ENCODE results near the gene TTC17.

TTC17 gene

GRCh38 chr11:43434893-43435292, 76.2 kb downstream of the TTC17 start:
- ChIA-PET POLR2A (no interaction called here), CTCF (interaction anchor here (0.6 to 1.1 kb wide), 2 partner anchors 16 to 21 kb away, joined by 3 read pairs; no protein-coding TSS in a partner anchor)
- H3K4me3 ChIP-seq (ENCODE audit: low read depth, low read length) = no peak overlapping the region
- peaks cover 0 to 38% of the 10 kb centered on the region in 2 experiments; a peak in 1 of 3 replicates for H3K36me3 ChIP-seq (ENCODE audit: control insufficient read depth in 2 of 2, insufficient read depth in 1 of 2, low read length in 2 of 2)
- no peaks in the 10 kb centered on the region for H3K9me3 ChIP-seq (ENCODE audit: control insufficient read depth, insufficient read depth, low read depth, low read length)
- no peaks in the 10 kb centered on the region for H3K4me1 ChIP-seq (ENCODE audit: control insufficient read depth, insufficient read depth, low read length)
- no peak for TF ChIP-seq GLIS2 (tag by site-specific recombination; IDR thresholded peaks at IDR 0.05)
- no peak for TF ChIP-seq BCL11B (tag by site-specific recombination; IDR thresholded peaks at IDR 0.05; ENCODE audit: low read depth)
- TF ChIP-seq ZNF221 (tag by site-specific recombination; IDR thresholded peaks at IDR 0.05; ENCODE audit: borderline replicate concordance) = no peak
- H3K27ac ChIP-seq (ENCODE audit: extremely low read depth, low read depth, low read length) = no peak overlapping the region

GRCh38 chr11:43440486-43440885, 81.8 kb downstream of the TTC17 start:
- no peak overlapping the region for H3K4me3 ChIP-seq (ENCODE audit: low read depth, low read length)
- no peak for TF ChIP-seq ZNF121 (tag by site-specific recombination; IDR thresholded peaks at IDR 0.05)
- TF ChIP-seq ZNF350 (tag by site-specific recombination; IDR thresholded peaks at IDR 0.05) = no peak
- TF ChIP-seq, protein P1, sequence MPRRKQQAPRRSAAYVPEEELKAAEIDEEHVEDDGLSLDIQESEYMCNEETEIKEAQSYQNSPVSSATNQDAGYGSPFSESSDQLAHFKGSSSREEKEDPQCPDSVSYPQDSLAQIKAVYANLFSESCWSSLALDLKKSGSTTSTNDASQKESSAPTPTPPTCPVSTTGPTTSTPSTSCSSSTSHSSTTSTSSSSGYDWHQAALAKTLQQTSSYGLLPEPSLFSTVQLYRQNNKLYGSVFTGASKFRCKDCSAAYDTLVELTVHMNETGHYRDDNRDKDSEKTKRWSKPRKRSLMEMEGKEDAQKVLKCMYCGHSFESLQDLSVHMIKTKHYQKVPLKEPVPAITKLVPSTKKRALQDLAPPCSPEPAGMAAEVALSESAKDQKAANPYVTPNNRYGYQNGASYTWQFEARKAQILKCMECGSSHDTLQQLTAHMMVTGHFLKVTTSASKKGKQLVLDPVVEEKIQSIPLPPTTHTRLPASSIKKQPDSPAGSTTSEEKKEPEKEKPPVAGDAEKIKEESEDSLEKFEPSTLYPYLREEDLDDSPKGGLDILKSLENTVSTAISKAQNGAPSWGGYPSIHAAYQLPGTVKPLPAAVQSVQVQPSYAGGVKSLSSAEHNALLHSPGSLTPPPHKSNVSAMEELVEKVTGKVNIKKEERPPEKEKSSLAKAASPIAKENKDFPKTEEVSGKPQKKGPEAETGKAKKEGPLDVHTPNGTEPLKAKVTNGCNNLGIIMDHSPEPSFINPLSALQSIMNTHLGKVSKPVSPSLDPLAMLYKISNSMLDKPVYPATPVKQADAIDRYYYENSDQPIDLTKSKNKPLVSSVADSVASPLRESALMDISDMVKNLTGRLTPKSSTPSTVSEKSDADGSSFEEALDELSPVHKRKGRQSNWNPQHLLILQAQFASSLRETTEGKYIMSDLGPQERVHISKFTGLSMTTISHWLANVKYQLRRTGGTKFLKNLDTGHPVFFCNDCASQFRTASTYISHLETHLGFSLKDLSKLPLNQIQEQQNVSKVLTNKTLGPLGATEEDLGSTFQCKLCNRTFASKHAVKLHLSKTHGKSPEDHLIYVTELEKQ (tag by site-specific recombination; IDR thresholded peaks at IDR 0.05; ENCODE audit: borderline replicate concordance) = no peak
- TF ChIP-seq ZNF16 (tag by site-specific recombination; IDR thresholded peaks at IDR 0.05; ENCODE audit: low read depth) = no peak
- no peak for TF ChIP-seq INSM2 (tag by site-specific recombination; IDR thresholded peaks at IDR 0.05)
- TF ChIP-seq ZEB2 (tag by site-specific recombination; IDR thresholded peaks at IDR 0.05) = no peak
- TF ChIP-seq RBAK (tag by site-specific recombination; IDR thresholded peaks at IDR 0.05) = no peak
- ChIA-PET CTCF (no interaction called here), POLR2A (no interaction called here)
- no peak overlapping the region for H3K27ac ChIP-seq (ENCODE audit: extremely low read depth, low read depth, low read length)
- peaks cover 14 to 66% of the 10 kb centered on the region in 2 experiments; a peak in 2 of 3 replicates for H3K36me3 ChIP-seq (ENCODE audit: control insufficient read depth in 2 of 2, insufficient read depth in 1 of 2, low read length in 2 of 2)
- H3K4me1 ChIP-seq (ENCODE audit: control insufficient read depth, insufficient read depth, low read length) = no peaks in the 10 kb centered on the region
- H3K9me3 ChIP-seq (ENCODE audit: control insufficient read depth, insufficient read depth, low read depth, low read length) = no peaks in the 10 kb centered on the region

GRCh38 chr11:43443811-43444210, 85.1 kb downstream of the TTC17 start:
- ChIA-PET CTCF (no interaction called here), POLR2A (no interaction called here)
- Histone ChIP-seq H3K4me1 (ENCODE audit: control insufficient read depth, insufficient read depth, low read length) (no peaks in the 10 kb centered on the region), H3K36me3 (ENCODE audit: control insufficient read depth in 2 of 2, insufficient read depth in 1 of 2, low read length in 2 of 2) (peaks cover 24 to 73% of the 10 kb centered on the region in 2 experiments), H3K9me3 (ENCODE audit: control insufficient read depth, insufficient read depth, low read depth, low read length) (no peaks in the 10 kb centered on the region), H3K27ac (ENCODE audit: extremely low read depth, low read depth, low read length) (no peak overlapping the region), H3K4me3 (ENCODE audit: low read depth, low read length) (no peak overlapping the region)
- TF ChIP-seq ZNF155 (tag by site-specific recombination; IDR thresholded peaks at IDR 0.05) = no peak
- TF ChIP-seq ZBTB8A (tag by site-specific recombination; IDR thresholded peaks at IDR 0.05) = no peak
- no peak for TF ChIP-seq ATF2 (tag by site-specific recombination; IDR thresholded peaks at IDR 0.05; ENCODE audit: low read depth)
- TF ChIP-seq OVOL3 (tag by site-specific recombination; IDR thresholded peaks at IDR 0.05) = no peak
- no peak for TF ChIP-seq GLI2 (tag by site-specific recombination; IDR thresholded peaks at IDR 0.05; ENCODE audit: borderline replicate concordance, low read depth)
- no peak for TF ChIP-seq TCF7L2 (IDR thresholded peaks at IDR 0.05; ENCODE audit: borderline replicate concordance, low read depth, low read length)
- TF ChIP-seq SETDB1 (IDR thresholded peaks at IDR 0.05; ENCODE audit: insufficient read length, low read length) = no peak
- TF ChIP-seq SP7 (tag by site-specific recombination; IDR thresholded peaks at IDR 0.05) = no peak
